Neural cell (in vitro differentiated cells): ENCODE results near the gene ZNF362. TPM values are rescaled to one million over a fixed set of nuclear protein-coding genes. Genes with fewer than 3 reads are reported as not detected.

ENCODE experiments used
- H2AFZ ChIP-seq: fragments of 200-600, 300-800 bp; sonication (generic), shearing (Covaris generic); 2 replicates; pipeline ENCODE4 v1.6.0; 2014; ENCODE audit warnings: low read depth, mild to moderate bottlenecking, antibody characterized with exemption, low read length, moderate library complexity
- H3F3A ChIP-seq: fragments of 200-600 bp; shearing (Covaris generic); 2 replicates; pipeline ENCODE4 v1.6.1; 2016; ENCODE audit warnings: mild to moderate bottlenecking, moderate library complexity, mixed read lengths, antibody characterized with exemption, low read length; ENCODE audit not compliant: insufficient read depth, poor library complexity, severe bottlenecking
- H3K27ac ChIP-seq: fragments of 200-600, 300-800 bp; sonication (generic), shearing (Covaris generic); 2 replicates; pipeline ENCODE4 v1.5.1; 2014; ENCODE audit warnings: mild to moderate bottlenecking, low read length, moderate library complexity
- H3K27me3 ChIP-seq: fragments of 300-800, 200-600 bp; sonication (generic), shearing (Covaris generic); 2 replicates; pipeline ENCODE4 v1.6.0; 2014; ENCODE audit warnings: mild to moderate bottlenecking, low read depth, low read length, moderate library complexity; ENCODE audit not compliant: insufficient read depth
- H3K36me3 ChIP-seq: fragments of 300-800, 200-600 bp; sonication (generic), shearing (Covaris generic); 2 replicates; pipeline ENCODE4 v1.5.1; 2014; ENCODE audit warnings: mild to moderate bottlenecking, antibody characterized with exemption, low read length, moderate library complexity; ENCODE audit not compliant: insufficient read depth
- H3K4me2 ChIP-seq: fragments of 300-800, 200-600 bp; sonication (generic), shearing (Covaris generic); 2 replicates; pipeline ENCODE4 v1.6.0; 2014; ENCODE audit warnings: mild to moderate bottlenecking, low read length
- H3K4me3 ChIP-seq: fragments of 300-800, 200-600 bp; sonication (generic), shearing (Covaris generic); 2 replicates; pipeline ENCODE4 v1.5.1; 2014; ENCODE audit warnings: mild to moderate bottlenecking, low read length, moderate library complexity
- H3K79me2 ChIP-seq: fragments of 200-600 bp; shearing (Covaris generic); replicated peaks from 2 replicates; pipeline ENCODE4 v1.6.0; 2014; ENCODE audit warnings: mild to moderate bottlenecking, low read length, moderate library complexity; ENCODE audit not compliant: insufficient read depth
- H3K9ac ChIP-seq: fragments of 300-800, 200-600 bp; sonication (generic), shearing (Covaris generic); 2 replicates; pipeline ENCODE4 v1.6.1; 2016; ENCODE audit warnings: mild to moderate bottlenecking, low read length, mixed read lengths
- H3K9me2 ChIP-seq: fragments of 200-600 bp; shearing (Covaris generic); 2 replicates; pipeline ENCODE4 v1.6.1; 2016; ENCODE audit warnings: mild to moderate bottlenecking, low read length, mixed read lengths; ENCODE audit not compliant: insufficient read depth
- H3K9me3 ChIP-seq: fragments of 200-600, 300-800 bp; sonication (generic), shearing (Covaris generic); 2 replicates; pipeline ENCODE4 v1.6.1; 2016; ENCODE audit warnings: mild to moderate bottlenecking, mixed run types, low read length, moderate library complexity, mixed read lengths
- H4K20me1 ChIP-seq: fragments of 200-600 bp; shearing (Covaris generic); 2 replicates; pipeline ENCODE4 v1.6.1; 2016; ENCODE audit warnings: mild to moderate bottlenecking, mixed run types; ENCODE audit not compliant: insufficient read depth
- CTCF ChIP-seq: fragments of 450-650 bp; IDR thresholded peaks from 2 replicates; pipeline ENCODE4 v1.5.1; 2014; ENCODE audit warnings: antibody characterized with exemption, mild to moderate bottlenecking, moderate library complexity; ENCODE audit not compliant: poor library complexity, severe bottlenecking
- EP300 ChIP-seq: fragments of 450-650 bp; conservative IDR thresholded peaks from 2 replicates; pipeline ENCODE4 v1.6.1; 2014; ENCODE audit warnings: antibody characterized with exemption, mild to moderate bottlenecking, moderate library complexity; ENCODE audit not compliant: poor library complexity, severe bottlenecking
- EZH2 ChIP-seq: fragments of 200-600, 300-800 bp; shearing (Covaris generic), sonication (generic); IDR thresholded peaks from 2 replicates; pipeline ENCODE4 v1.6.1; 2014; ENCODE audit warnings: antibody characterized with exemption, low read length, borderline replicate concordance, mild to moderate bottlenecking; ENCODE audit not compliant: insufficient read depth, poor library complexity, severe bottlenecking
- MXI1 ChIP-seq: fragments of 450-650 bp; conservative IDR thresholded peaks from 2 replicates; pipeline ENCODE4 v1.6.1; 2014; ENCODE audit warnings: antibody characterized with exemption, mild to moderate bottlenecking; ENCODE audit not compliant: poor library complexity, severe bottlenecking
- POLR2AphosphoS5 ChIP-seq: IDR thresholded peaks from 2 replicates; pipeline ENCODE4 v1.6.1; 2012
- RAD21 ChIP-seq: fragments of 450-650 bp; conservative IDR thresholded peaks from 2 replicates; pipeline ENCODE4 v1.6.1; 2014; ENCODE audit warnings: antibody characterized with exemption, mild to moderate bottlenecking, moderate library complexity
- REST ChIP-seq: IDR thresholded peaks from 2 replicates; pipeline ENCODE4 v1.6.1; 2012; ENCODE audit warnings: borderline replicate concordance
- SMC3 ChIP-seq: fragments of 450-650 bp; conservative IDR thresholded peaks from 2 replicates; pipeline ENCODE4 v1.6.1; 2014; ENCODE audit warnings: antibody characterized with exemption, mild to moderate bottlenecking, moderate library complexity; ENCODE audit not compliant: poor library complexity
- TAF1 ChIP-seq: IDR thresholded peaks from 2 replicates; pipeline ENCODE4 v1.6.1; 2012; ENCODE audit warnings: low read depth
- polyA plus RNA-seq: library from polyadenylated mRNA; depleted of rRNA; stranded (reverse); fragments of >200 nt; gene quantifications from 2 replicates; pipeline ENCODE4 v1.2.3, GENCODE V29; 2014

The ZNF362 gene
- polyA plus RNA-seq, 1 donor from 2014 or later, result 17.6 TPM

- TF ChIP-seq SMC3 (no peak), TAF1 (no peak), REST (no peak), EP300 (no peak), CTCF (no peak), POLR2AphosphoS5 (no peak), RAD21 (no peak), EZH2 (no peak), MXI1 (no peak)
- H3K9ac ChIP-seq, result no peak overlapping the region
- no peak overlapping the region for H2AFZ ChIP-seq
- peaks cover 6% of the 10 kb centered on the region for H3K79me2 ChIP-seq
- H3K27ac ChIP-seq, result no peak overlapping the region
- H3K36me3 ChIP-seq, result peaks cover 5% of the 10 kb centered on the region
- no peak overlapping the region for H3K4me3 ChIP-seq
- H3K27me3 ChIP-seq, result no peaks in the 10 kb centered on the region
- no peaks in the 10 kb centered on the region for H3K9me2 ChIP-seq
- no peaks in the 10 kb centered on the region for H4K20me1 ChIP-seq
- H3K9me3 ChIP-seq, result no peaks in the 10 kb centered on the region
- no peak overlapping the region for H3K4me2 ChIP-seq
- no peaks in the 10 kb centered on the region for H3F3A ChIP-seq
These were observed 21.3 kb downstream of the ZNF362 start for GRCh38 chr1:33277488-33278084.

- peaks cover 5% of the 10 kb centered on the region for H3K36me3 ChIP-seq
- H3F3A ChIP-seq, result no peaks in the 10 kb centered on the region
- H3K4me3 ChIP-seq, result no peak overlapping the region
- no peaks in the 10 kb centered on the region for H3K9me3 ChIP-seq
- H3K9me2 ChIP-seq, result no peaks in the 10 kb centered on the region
- no peak for TF ChIP-seq RAD21
- no peak for TF ChIP-seq EP300
- no peak for TF ChIP-seq MXI1
- TF ChIP-seq CTCF, result no peak
- TF ChIP-seq POLR2AphosphoS5, result no peak
- H2AFZ ChIP-seq, result no peak overlapping the region
- no peaks in the 10 kb centered on the region for H4K20me1 ChIP-seq
- H3K79me2 ChIP-seq, result no peaks in the 10 kb centered on the region
- H3K27ac ChIP-seq, result no peak overlapping the region
- H3K27me3 ChIP-seq, result no peaks in the 10 kb centered on the region
- H3K9ac ChIP-seq, result no peak overlapping the region
- no peak overlapping the region for H3K4me2 ChIP-seq
These were observed 23.9 kb downstream of the ZNF362 start for GRCh38 chr1:33280091-33280661.
